Measurements from ENCODE around the gene LITAF. TPM values are rescaled to one million over a fixed set of nuclear protein-coding genes. Genes with fewer than 3 reads are reported as not detected.

Gene LITAF
- total and polyA plus RNA-seq, 2 of the 4 experiments (the other 2 are of a cell fraction) = 113 to 206 TPM

- in situ Hi-C loops (cut with MboI; ENCODE audit: low sequenced_read_pairs) (no loop called here), intact Hi-C loops (cut with micrococcal nuclease) (no loop called here), dilution Hi-C loops (cut with HindIII; ENCODE audit: low sequenced_read_pairs, unreplicated experiment) (no loop called here)
- Histone ChIP-seq H3K9ac (ENCODE audit: low read depth, low read length) (no peak overlapping the region), H3K9me1 (ENCODE audit: insufficient read depth, low read length) (peaks cover 9% of the 10 kb centered on the region), H3K36me3 (ENCODE audit: control insufficient read depth, insufficient read depth, low read length) (peaks cover 26% of the 10 kb centered on the region), H4K5ac (ENCODE audit: low read depth, low read length) (peak overlapping the region; percentile 50; the same call in 1 of the 2 replicates), H2BK15ac (ENCODE audit: low read depth, low read length) (no peak overlapping the region), H3K79me1 (ENCODE audit: low read depth in 1 of 2, low read length in 2 of 2) (peaks cover 46 to 89% of the 10 kb centered on the region in 2 experiments), H2AFZ (replicated peaks; ENCODE audit: low read length, poor library complexity) (no peak overlapping the region), H2BK20ac (ENCODE audit: low read depth, low read length) (no peak overlapping the region), H4K91ac (ENCODE audit: insufficient read depth, low read depth, low read length) (no peak overlapping the region), H3K14ac (replicated peaks; ENCODE audit: low read depth, low read length) (no peak overlapping the region), H3K4ac (ENCODE audit: low read depth, low read length) (peak overlapping the region; percentile 25), H2AK5ac (ENCODE audit: low read depth, low read length) (no peak overlapping the region), H3K4me3 (ENCODE audit: insufficient read depth, low read depth, low read length) (no peak overlapping the region), H3K4me2 (ENCODE audit: low read depth, low read length) (no peak overlapping the region), H3K9me3 (ENCODE audit: control insufficient read depth, insufficient read depth, low read length) (no peaks in the 10 kb centered on the region), H3K56ac (ENCODE audit: extremely low read depth, insufficient read depth, low read length) (no peak overlapping the region), H2AK9ac (replicated peaks; ENCODE audit: low read depth, low read length, poor library complexity) (no peak overlapping the region), H3K27ac (ENCODE audit: insufficient read depth, low read length) (peak overlapping the region; percentile 13; the same call in 1 of the 2 replicates), H3K18ac (ENCODE audit: low read depth, low read length) (peak overlapping the region; percentile 61), H3K23ac (ENCODE audit: low read depth, low read length) (no peak overlapping the region), H4K20me1 (ENCODE audit: insufficient read depth, low read length) (peaks cover 65% of the 10 kb centered on the region), H4K8ac (ENCODE audit: low read depth in 2 of 2, low read length in 2 of 2) (peak overlapping the region in 1 of 2 experiments; percentile 61; a peak in 2 of 4 replicates), H2BK5ac (ENCODE audit: low read depth, low read length, poor library complexity, severe bottlenecking) (peak overlapping the region; percentile 23), H3K4me1 (ENCODE audit: control insufficient read depth, insufficient read depth, low read length) (peaks cover 14% of the 10 kb centered on the region), H3K27me3 (ENCODE audit: control insufficient read depth, insufficient read depth, low read length) (no peaks in the 10 kb centered on the region), H2BK120ac (ENCODE audit: low read depth, low read length) (no peak overlapping the region)
- 100% methylated on average over 5 of the region's 7 CpGs; no CpG with 5 or more reads in 1 of the 2 experiments for WGBS, 2 experiments (ENCODE audit: extremely low coverage in 2 of 2, insufficient read length in 1 of 2)
- DNase-seq (no peak), ATAC-seq (ENCODE audit: low read depth) (no peak)
- no TSS peak for BruUV-seq (replicated peaks)
- CTCF ChIA-PET = no interaction called here
- POLR2A ChIA-PET (ENCODE audit: unreplicated experiment) = no interaction called here
- TF ChIP-seq MAFK (IDR thresholded peaks at IDR 0.05; ENCODE audit: low read depth, low read length) = no peak
- no peak for TF ChIP-seq ELK1 (IDR thresholded peaks at IDR 0.05; ENCODE audit: borderline replicate concordance, low read depth, low read length)
- TF ChIP-seq RCOR1 (IDR thresholded peaks at IDR 0.05; ENCODE audit: insufficient replicate concordance, low read length) = no peak
- no peak for TF ChIP-seq RFX5 (IDR thresholded peaks at IDR 0.05; ENCODE audit: low read depth, low read length)
- TF ChIP-seq SMC3 (IDR thresholded peaks at IDR 0.05; ENCODE audit: low read depth, low read length) = no peak
- no peak for TF ChIP-seq MAZ (IDR thresholded peaks at IDR 0.05; ENCODE audit: borderline replicate concordance, low read depth, low read length)
- no peak for TF ChIP-seq RAD21 (IDR thresholded peaks at IDR 0.05; ENCODE audit: low read length)
Measured at GRCh38 chr16:11562411-11562810, 24.3 kb downstream of the LITAF start.
